Ascending aorta (tissue), 2 donors: Measurements from ENCODE around the gene LAPTM5. TPM values are rescaled to one million over a fixed set of nuclear protein-coding genes. Genes with fewer than 3 reads are reported as not detected.

ENCODE experiments used
- DNase-seq, 2 donors: peaks; one replicate each; pipeline ENCODE4 v3.0.0-alpha.2; 2019; ENCODE audit warnings: low spot score in 2 of 2
- H3K27ac ChIP-seq, 2 donors: fragments of 200-600 bp; sonication (generic); one replicate each; pipeline ENCODE4 v1.5.1; 2016 to 2017; ENCODE audit warnings: mild to moderate bottlenecking in 1 of 2
- H3K27me3 ChIP-seq: fragments of 200-600 bp; sonication (generic); one replicate; pipeline ENCODE4 v1.5.1; 2017
- H3K36me3 ChIP-seq, 2 donors: fragments of 200-600 bp; sonication (generic); one replicate each; pipeline ENCODE4 v1.5.1; 2016
- H3K4me1 ChIP-seq, 2 donors: fragments of 200-600 bp; sonication (generic); one replicate each; pipeline ENCODE4 v1.5.1; 2016 to 2017; ENCODE audit warnings: mild to moderate bottlenecking in 1 of 2
- H3K4me3 ChIP-seq, 2 donors: fragments of 200-600 bp; sonication (generic); one replicate each; pipeline ENCODE4 v1.5.1; 2016 to 2017; ENCODE audit warnings: mild to moderate bottlenecking in 1 of 2
- H3K9me3 ChIP-seq, 2 donors: fragments of 200-600 bp; sonication (generic); one replicate each; pipeline ENCODE4 v1.5.1; 2016
- CTCF ChIP-seq, 3 experiments: fragments of 200-600 bp in 2 of 3; fragments of 450-650 bp in 1 of 3; sonication (generic) in 2 of 3; IDR thresholded peaks; one replicate each; pipeline ENCODE4 v1.5.1; 2016 to 2019; ENCODE audit warnings: antibody characterized with exemption in 3 of 3, mild to moderate bottlenecking in 1 of 3, moderate library complexity in 1 of 3
- intact Hi-C: fragments of 100-400 bp; cut with DNase I; formaldehyde crosslinking; loops from one replicate; pipeline ENCODE4 v1.15.1; 2023
- total RNA-seq: library from RNA; depleted of rRNA; stranded (reverse); fragments of >200 nt; gene quantifications from one replicate; pipeline ENCODE4 v1.1.0, GENCODE V29; 2016

The LAPTM5 gene
- total RNA-seq, 1 donor from 2014 or later, result 56.1 TPM

GRCh38 chr1:30699762-30700161, 57.8 kb downstream of the LAPTM5 start:
- intact Hi-C loops, result no loop called here
- no peak overlapping the region for H3K27ac ChIP-seq

GRCh38 chr1:30698401-30698981, 59.1 kb downstream of the LAPTM5 start:
- H3K4me1 ChIP-seq, result peaks cover 0 to 6% of the 10 kb centered on the region in 2 donors

More at GRCh38 chr1:30699762-30700161, 57.8 kb downstream of the LAPTM5 start:
- peaks cover 0 to 6% of the 10 kb centered on the region in 2 donors for H3K4me1 ChIP-seq
- H3K4me3 ChIP-seq, result no peak overlapping the region
- H3K27me3 ChIP-seq, result no peaks in the 10 kb centered on the region
- no peak for DNase-seq
- H3K36me3 ChIP-seq, result no peaks in the 10 kb centered on the region
- no peak for TF ChIP-seq CTCF (IDR thresholded peaks at IDR 0.05)
- no peaks in the 10 kb centered on the region for H3K9me3 ChIP-seq

GRCh38 chr1:30697571-30698376, 59.8 kb downstream of the LAPTM5 start:
- Histone ChIP-seq H3K4me3 (no peak overlapping the region), H3K4me1 (peaks cover 0 to 6% of the 10 kb centered on the region in 2 donors), H3K27ac (no peak overlapping the region), H3K9me3 (no peaks in the 10 kb centered on the region), H3K36me3 (no peaks in the 10 kb centered on the region), H3K27me3 (no peaks in the 10 kb centered on the region)
- TF ChIP-seq CTCF (IDR thresholded peaks at IDR 0.05), result no peak
- DNase-seq, result no peak
- intact Hi-C loops, result no loop called here

More at GRCh38 chr1:30698401-30698981, 59.1 kb downstream of the LAPTM5 start:
- Histone ChIP-seq H3K4me3 (no peak overlapping the region), H3K27me3 (no peaks in the 10 kb centered on the region), H3K27ac (no peak overlapping the region), H3K36me3 (no peaks in the 10 kb centered on the region), H3K9me3 (no peaks in the 10 kb centered on the region)
- no peak for DNase-seq
- no peak for TF ChIP-seq CTCF (IDR thresholded peaks at IDR 0.05)
- intact Hi-C loops, result no loop called here

- intact Hi-C loops, result no loop called here
- no peak for DNase-seq
- no peaks in the 10 kb centered on the region for H3K27me3 ChIP-seq
- no peak for TF ChIP-seq CTCF (IDR thresholded peaks at IDR 0.05)
- no peaks in the 10 kb centered on the region for H3K36me3 ChIP-seq
- H3K27ac ChIP-seq, result no peak overlapping the region
- H3K4me1 ChIP-seq, result peaks cover 0 to 6% of the 10 kb centered on the region in 2 donors
- H3K9me3 ChIP-seq, result no peaks in the 10 kb centered on the region
- H3K4me3 ChIP-seq, result no peak overlapping the region
Observed at GRCh38 chr1:30696831-30697230, 60.7 kb downstream of the LAPTM5 start.

GRCh38 chr1:30695439-30695841, 62.1 kb downstream of the LAPTM5 start:
- intact Hi-C loops, result no loop called here
- Histone ChIP-seq H3K36me3 (no peaks in the 10 kb centered on the region), H3K4me3 (no peak overlapping the region), H3K27me3 (no peaks in the 10 kb centered on the region), H3K27ac (peak overlapping the region in 1 of 2 donors; percentile 4), H3K4me1 (peaks cover 0 to 6% of the 10 kb centered on the region in 2 donors), H3K9me3 (no peaks in the 10 kb centered on the region)
- no peak for TF ChIP-seq CTCF (IDR thresholded peaks at IDR 0.05)
- DNase-seq, result peak in 1 of 2 donors; percentile 79
